Measurements from ENCODE around the gene SNTG2. TPM values are rescaled to one million over a fixed set of nuclear protein-coding genes. Genes with fewer than 3 reads are reported as not detected.

The SNTG2 gene
- total and polyA plus RNA-seq, 2 donors (not counting 3 experiments of a cell fraction or from before 2014, with no cell fraction given) = not detected

DNA sequence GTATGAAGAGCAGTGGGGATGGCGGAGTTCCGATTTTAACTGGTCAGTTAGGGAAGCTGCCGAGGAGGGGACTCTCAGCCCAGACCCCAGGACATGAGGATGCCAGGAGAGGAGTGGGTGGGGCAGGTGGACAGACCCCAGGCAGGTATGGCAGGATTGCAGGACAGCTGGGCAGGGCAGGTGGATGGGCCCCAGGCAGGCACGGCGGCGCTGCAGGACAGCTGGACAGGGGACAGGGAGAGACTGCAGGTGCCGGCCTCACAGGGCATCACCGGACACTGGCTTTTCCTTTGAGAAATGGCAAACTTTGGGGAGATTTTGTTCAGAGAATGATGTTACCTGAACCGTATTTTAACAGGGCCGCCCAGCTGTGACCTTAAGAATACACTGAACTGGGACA, 127.7 kb downstream of the SNTG2 start:
- dilution Hi-C loops (cut with MboI; ENCODE audit: extremely low pct_ligation_motif_present, low sequenced_read_pairs) = no loop called here
- FAIRE-seq (no peak), DNase-seq (ENCODE audit: low read depth, low spot score) (no peak)
- ChIA-PET CTCF (no interaction called here), POLR2A (no interaction called here)
- H3K9ac ChIP-seq (replicated peaks; ENCODE audit: extremely low read depth, insufficient read depth, low read length) = no peak overlapping the region
- intact Hi-C loops (cut with micrococcal nuclease) = no loop called here
- H3K27me3 ChIP-seq (ENCODE audit: control insufficient read depth in 2 of 2, insufficient read depth in 2 of 2, low read length in 2 of 2) = no peaks in the 10 kb centered on the region
- H3K4me1 ChIP-seq (ENCODE audit: control insufficient read depth, extremely low read depth, insufficient read depth, low read length) = no peaks in the 10 kb centered on the region
- BruUV-seq (replicated peaks) = no TSS peak
- H4K20me1 ChIP-seq (replicated peaks; ENCODE audit: control insufficient read depth, extremely low read depth, insufficient read depth, low read length) = no peaks in the 10 kb centered on the region
- peaks cover 13% of the 10 kb centered on the region for H3K9me3 ChIP-seq (replicated peaks; ENCODE audit: control insufficient read depth, insufficient read depth, low read length)
- H3K9me1 ChIP-seq (replicated peaks; ENCODE audit: control insufficient read depth, extremely low read depth, insufficient read depth, low read length) = no peaks in the 10 kb centered on the region
- H3K27ac ChIP-seq (ENCODE audit: insufficient read depth, low read depth, low read length) = no peak overlapping the region
- no peak overlapping the region for H3K4me2 ChIP-seq (ENCODE audit: insufficient read depth, low read length)
- TF ChIP-seq GATA2 (IDR thresholded peaks at IDR 0.05; ENCODE audit: insufficient read depth, insufficient read length, low read depth, low read length) (no peak), JUN (IDR thresholded peaks at IDR 0.05; ENCODE audit: borderline replicate concordance, insufficient read depth, insufficient read length, low read depth) (no peak), POLR2A (IDR thresholded peaks at IDR 0.05; ENCODE audit: low read depth, low read length) (no peak), EZH2 (IDR thresholded peaks at IDR 0.05; ENCODE audit: borderline replicate concordance, low read depth, low read length, severe bottlenecking) (no peak), FOS (IDR thresholded peaks at IDR 0.05; ENCODE audit: borderline replicate concordance, insufficient read depth, low read length) (no peak), POLR2AphosphoS5 (IDR thresholded peaks at IDR 0.05; ENCODE audit: insufficient read depth, low read depth, low read length) (no peak), MYC (IDR thresholded peaks at IDR 0.05; ENCODE audit: low read depth, low read length) (no peak)
- TF ChIP-seq, protein P1, sequence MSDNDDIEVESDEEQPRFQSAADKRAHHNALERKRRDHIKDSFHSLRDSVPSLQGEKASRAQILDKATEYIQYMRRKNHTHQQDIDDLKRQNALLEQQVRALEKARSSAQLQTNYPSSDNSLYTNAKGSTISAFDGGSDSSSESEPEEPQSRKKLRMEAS (IDR thresholded peaks at IDR 0.05; ENCODE audit: insufficient read depth, insufficient read length) = no peak
- TF ChIP-seq, protein P2, sequence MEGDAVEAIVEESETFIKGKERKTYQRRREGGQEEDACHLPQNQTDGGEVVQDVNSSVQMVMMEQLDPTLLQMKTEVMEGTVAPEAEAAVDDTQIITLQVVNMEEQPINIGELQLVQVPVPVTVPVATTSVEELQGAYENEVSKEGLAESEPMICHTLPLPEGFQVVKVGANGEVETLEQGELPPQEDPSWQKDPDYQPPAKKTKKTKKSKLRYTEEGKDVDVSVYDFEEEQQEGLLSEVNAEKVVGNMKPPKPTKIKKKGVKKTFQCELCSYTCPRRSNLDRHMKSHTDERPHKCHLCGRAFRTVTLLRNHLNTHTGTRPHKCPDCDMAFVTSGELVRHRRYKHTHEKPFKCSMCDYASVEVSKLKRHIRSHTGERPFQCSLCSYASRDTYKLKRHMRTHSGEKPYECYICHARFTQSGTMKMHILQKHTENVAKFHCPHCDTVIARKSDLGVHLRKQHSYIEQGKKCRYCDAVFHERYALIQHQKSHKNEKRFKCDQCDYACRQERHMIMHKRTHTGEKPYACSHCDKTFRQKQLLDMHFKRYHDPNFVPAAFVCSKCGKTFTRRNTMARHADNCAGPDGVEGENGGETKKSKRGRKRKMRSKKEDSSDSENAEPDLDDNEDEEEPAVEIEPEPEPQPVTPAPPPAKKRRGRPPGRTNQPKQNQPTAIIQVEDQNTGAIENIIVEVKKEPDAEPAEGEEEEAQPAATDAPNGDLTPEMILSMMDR (IDR thresholded peaks at IDR 0.05; ENCODE audit: extremely low read depth in 1 of 2, insufficient read depth in 1 of 2, low read depth in 1 of 2, low read length in 2 of 2) = no peak
- no peak overlapping the region for H3K4me3 ChIP-seq (replicated peaks in 1 of 3; ENCODE audit: insufficient read depth in 1 of 3, low read depth in 1 of 3, low read length in 3 of 3)
- no peaks in the 10 kb centered on the region for H3K79me2 ChIP-seq (ENCODE audit: control insufficient read depth, insufficient read depth, low read length)
- H2AFZ ChIP-seq (ENCODE audit: low read depth, low read length) = no peak overlapping the region
- H3K36me3 ChIP-seq (ENCODE audit: control insufficient read depth in 2 of 2, extremely low read depth in 1 of 2, insufficient read depth in 2 of 2, low read length in 2 of 2) = no peaks in the 10 kb centered on the region
